Measurements from ENCODE around the gene ZSCAN16. TPM values are rescaled to one million over a fixed set of nuclear protein-coding genes. Genes with fewer than 3 reads are reported as not detected.

Gene ZSCAN16
- total and polyA plus RNA-seq, 10 of the 15 experiments (the other 5 are each of a cell fraction or from before 2014, with no cell fraction given), result 4.6 to 13.8 (median 10.3) TPM

- TF ChIP-seq REST (IDR thresholded peaks at IDR 0.05; ENCODE audit: low read depth, low read length), result no peak
- TF ChIP-seq LARP7 (IDR thresholded peaks at IDR 0.05), result no peak
- TF ChIP-seq POLR2AphosphoS2 (IDR thresholded peaks at IDR 0.05; ENCODE audit: low read depth, low read length), result 0 out of 2 replicates have a peak, but pooled peaks have one; percentile 39
- no peak for TF ChIP-seq NFXL1 (IDR thresholded peaks at IDR 0.05; ENCODE audit: borderline replicate concordance)
- TF ChIP-seq ZSCAN29 (IDR thresholded peaks at IDR 0.05), result no peak
- no peak for TF ChIP-seq USF2 (IDR thresholded peaks at IDR 0.05; ENCODE audit: borderline replicate concordance, low read depth, low read length)
- no peak for TF ChIP-seq RBBP5 (conservative IDR thresholded peaks at IDR 0.05)
- no peak for TF ChIP-seq FOXM1 (IDR thresholded peaks at IDR 0.05; ENCODE audit: low read depth, low read length)
- no peak for TF ChIP-seq IKZF2 (IDR thresholded peaks at IDR 0.05)
- TF ChIP-seq TCF7 (IDR thresholded peaks at IDR 0.05; ENCODE audit: borderline replicate concordance), result no peak
- no peak for TF ChIP-seq ZNF622 (IDR thresholded peaks at IDR 0.05)
- TF ChIP-seq BMI1 (IDR thresholded peaks at IDR 0.05; ENCODE audit: borderline replicate concordance), result no peak
- no peak for TF ChIP-seq STAT1 (conservative IDR thresholded peaks at IDR 0.05)
- no peak for TF ChIP-seq EED (IDR thresholded peaks at IDR 0.05; ENCODE audit: low read depth)
- TF ChIP-seq CHD2 (IDR thresholded peaks at IDR 0.05; ENCODE audit: borderline replicate concordance, low read depth, low read length), result no peak
- TF ChIP-seq MEF2A (IDR thresholded peaks at IDR 0.05; ENCODE audit: insufficient read depth, low read depth, low read length), result no peak
- no peak for TF ChIP-seq ATF2 (IDR thresholded peaks at IDR 0.05; ENCODE audit: low read length)
- TF ChIP-seq NFIC (IDR thresholded peaks at IDR 0.05; ENCODE audit: low read depth, low read length), result no peak
- TF ChIP-seq IRF4 (IDR thresholded peaks at IDR 0.05; ENCODE audit: low read depth, low read length), result no peak
- 0 out of 2 replicates have a peak, but pooled peaks have one; percentile 27 for TF ChIP-seq TCF3 (IDR thresholded peaks at IDR 0.05; ENCODE audit: borderline replicate concordance, insufficient read depth, low read depth, low read length)
- no peak for TF ChIP-seq ZBTB11 (CRISPR knock-in tag; IDR thresholded peaks at IDR 0.05)
- no peak for TF ChIP-seq HDGF (IDR thresholded peaks at IDR 0.05)
- peak; percentile 99 for TF ChIP-seq SRF (IDR thresholded peaks at IDR 0.05; ENCODE audit: low read depth in 2 of 2, low read length in 2 of 2)
These were observed 37.1 kb downstream of the ZSCAN16 start (continued) for GRCh38 chr6:28161410-28162079.

Measured in GM12878 (cell line).